HG02642 (cell line): ENCODE results near the gene OOSP4B.
"Not testable (repeated sequence)": the region's sequence is repeated elsewhere in the genome, so short reads cannot be mapped to it uniquely, and the experiment has no call there.

Experiments
- ATAC-seq: cut with Tn5 transposase; IDR thresholded peaks from one replicate; pipeline ENCODE4 v1.9.1; 2021; ENCODE audit warnings: mild to moderate bottlenecking; ENCODE audit not compliant: unreplicated experiment, poor library complexity

The OOSP4B gene

DNA sequence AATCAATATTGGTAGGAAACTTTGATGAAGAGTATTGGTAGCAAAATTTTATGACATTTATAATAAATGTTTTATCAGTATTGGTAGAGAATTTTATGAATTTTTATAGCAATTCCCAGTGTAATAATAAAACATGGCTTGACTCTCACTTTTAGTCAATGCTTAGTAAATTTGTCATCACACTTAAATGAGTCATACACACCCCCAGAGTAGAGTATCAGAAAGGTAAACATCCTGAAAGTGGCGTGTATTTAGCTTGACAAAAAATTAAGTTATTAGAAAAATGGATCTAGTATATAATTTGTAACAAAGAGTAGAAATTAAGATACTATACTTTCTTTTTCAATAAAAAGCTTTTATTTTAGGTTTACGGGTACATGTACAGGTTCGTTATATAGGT lies 42.1 kb downstream of the OOSP4B start:
- ATAC-seq: no peak

DNA sequence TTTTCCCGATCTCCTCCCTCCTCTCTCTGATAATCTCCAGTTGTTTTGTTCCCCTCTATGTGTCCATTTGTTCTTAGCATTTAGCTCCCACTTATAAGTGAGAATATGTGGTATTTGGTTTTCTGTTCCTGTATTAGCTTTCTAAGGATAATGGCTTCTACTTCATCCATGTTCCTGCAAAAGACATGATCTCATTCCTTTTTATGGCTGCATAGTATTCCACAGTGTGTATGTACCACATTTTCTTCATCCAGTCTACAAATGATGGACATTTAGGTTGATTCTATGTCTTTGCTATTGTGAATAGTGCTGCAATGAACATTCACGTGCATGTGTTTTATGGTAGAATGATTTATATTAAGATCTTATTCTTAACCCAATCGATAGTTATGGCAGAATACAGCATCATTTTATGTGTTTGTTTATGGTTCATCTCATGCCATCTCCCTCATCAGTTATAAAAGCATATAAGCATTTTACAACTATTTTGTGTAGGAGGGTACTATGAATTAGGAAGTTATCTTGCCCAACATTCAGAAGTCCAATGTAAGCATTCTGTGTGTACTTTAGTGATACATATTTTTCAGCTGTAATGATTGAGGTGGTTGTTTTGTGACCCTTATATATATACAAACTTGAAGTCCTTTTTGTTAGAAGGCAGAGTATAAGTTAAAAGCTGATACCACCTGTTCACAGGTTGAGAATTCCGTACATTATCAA lies 42.7 kb downstream of the OOSP4B start:
- ATAC-seq: no peak

DNA sequence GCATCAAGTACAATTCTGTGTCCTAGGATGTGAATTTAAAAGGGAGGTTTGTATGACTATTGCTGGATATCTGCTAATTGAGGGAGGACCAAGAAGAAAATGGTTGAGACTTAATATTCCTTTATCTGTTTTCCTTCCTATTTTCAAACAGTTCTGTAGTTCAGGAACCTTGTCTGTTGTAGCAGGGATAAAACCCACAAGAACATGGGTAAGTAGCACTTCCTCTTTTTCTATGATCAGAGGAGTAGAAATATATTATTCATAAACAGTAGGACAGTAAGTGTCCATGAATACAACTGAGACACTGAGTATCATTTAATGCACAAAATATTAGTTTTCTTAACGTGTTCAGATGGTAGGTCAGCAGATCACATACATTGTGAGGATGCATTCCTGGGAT lies 47.1 kb downstream of the OOSP4B start:
- ATAC-seq: no peak

DNA sequence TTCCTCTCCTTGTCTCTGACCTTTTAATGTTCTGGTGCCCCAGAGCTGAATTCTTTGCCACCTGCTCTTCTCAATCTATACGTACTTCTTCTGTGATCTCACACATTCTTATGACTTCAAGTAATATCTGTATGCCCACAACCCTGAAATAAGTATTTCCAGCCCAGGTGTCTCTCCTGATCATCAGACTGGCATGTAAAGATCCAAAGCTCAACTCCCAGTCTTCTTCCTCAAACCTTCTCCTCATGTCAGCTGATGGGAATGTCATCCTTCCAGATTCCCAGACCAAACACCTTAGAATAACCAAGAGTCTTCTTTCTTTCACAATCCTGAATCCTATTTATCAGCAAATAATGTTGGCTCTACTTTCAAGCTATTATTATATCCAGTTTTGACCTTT lies 48.8 kb downstream of the OOSP4B start:
- ATAC-seq: no peak

DNA sequence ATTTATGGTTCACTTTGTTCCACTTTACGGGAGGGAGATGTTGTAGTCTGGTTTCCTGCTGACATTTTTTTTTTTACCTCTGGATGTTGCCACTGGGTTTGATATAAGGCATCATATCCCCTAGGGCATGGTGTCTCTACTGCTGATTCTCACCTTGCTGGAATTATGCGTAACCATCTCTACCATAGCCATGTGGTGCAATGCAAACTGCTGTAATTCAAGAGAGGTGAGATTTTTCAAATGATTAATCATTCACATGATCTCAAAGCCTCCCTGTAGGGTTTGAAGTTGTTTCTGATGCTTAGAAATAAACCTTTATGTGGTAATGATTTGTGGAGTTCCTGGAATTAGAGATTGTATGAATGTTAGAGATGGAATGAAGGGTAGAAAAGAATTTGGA lies 52.5 kb downstream of the OOSP4B start:
- no peak for ATAC-seq

DNA sequence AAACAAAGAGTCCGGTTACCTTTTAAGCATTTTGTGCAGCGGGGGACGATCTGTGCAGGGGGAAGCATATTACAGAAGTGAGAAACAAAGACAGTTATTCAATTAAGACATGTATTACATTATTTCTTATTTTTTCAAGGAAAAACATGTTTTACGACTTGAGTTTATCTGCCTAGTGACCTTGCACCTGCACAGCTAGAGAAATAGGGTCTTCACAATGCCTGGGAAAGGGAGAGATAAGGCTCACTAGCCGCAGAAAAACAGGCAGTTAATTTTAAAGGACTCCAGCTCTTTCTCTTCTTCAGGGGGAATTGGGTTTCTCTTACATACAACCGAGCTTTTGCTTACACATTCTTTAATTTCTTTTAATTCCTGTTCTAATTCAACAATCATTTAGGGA lies 54.7 kb downstream of the OOSP4B start:
- ATAC-seq: not testable (repeated sequence)

DNA sequence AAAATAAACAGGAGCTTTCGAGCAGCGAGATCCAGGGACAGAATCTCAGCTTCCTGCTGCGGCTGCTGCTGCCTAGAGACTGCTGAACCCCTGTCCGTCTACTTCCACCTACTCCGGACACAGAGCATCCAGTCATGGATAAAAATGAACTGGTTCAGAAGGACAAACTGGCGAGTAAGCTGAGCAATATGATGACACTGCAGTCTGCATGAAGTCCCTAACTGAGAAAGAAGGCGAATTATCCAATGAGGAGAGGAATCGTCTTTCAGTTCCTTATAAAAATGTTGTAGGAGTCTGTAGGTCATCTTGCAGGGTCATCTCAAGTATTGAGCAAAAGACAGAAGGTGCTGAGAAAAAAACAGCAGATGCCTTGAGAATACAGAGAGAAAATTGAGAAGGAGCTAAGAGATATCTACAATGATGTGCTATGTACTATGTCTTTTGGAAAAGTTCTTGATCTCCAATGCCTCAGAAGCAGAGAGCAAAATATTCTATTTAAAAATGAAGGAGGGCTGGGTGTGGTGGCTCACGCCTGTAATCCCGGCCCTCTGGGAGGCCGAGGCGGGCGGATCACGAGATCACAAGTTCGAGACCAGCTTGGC lies 60.3 kb downstream of the OOSP4B start:
- no peak for ATAC-seq

DNA sequence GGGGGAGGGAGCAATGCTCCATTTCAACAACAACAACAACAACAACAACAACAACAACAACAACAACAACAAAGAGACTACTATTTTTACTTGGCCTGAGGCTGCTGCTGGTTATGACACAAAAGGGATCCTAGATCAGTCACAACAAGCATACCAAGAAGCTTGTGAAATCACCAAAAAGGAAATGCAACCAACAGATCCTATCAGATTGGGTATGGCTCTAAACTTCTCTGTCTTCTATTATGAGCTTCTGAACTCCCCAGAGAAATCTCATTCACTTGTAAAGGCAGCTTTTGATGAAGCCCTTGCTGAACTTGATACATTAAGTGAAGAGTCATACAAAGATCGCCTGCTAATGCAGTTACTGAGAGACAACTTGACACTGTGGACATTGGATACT lies 61.0 kb downstream of the OOSP4B start:
- ATAC-seq: no peak

DNA sequence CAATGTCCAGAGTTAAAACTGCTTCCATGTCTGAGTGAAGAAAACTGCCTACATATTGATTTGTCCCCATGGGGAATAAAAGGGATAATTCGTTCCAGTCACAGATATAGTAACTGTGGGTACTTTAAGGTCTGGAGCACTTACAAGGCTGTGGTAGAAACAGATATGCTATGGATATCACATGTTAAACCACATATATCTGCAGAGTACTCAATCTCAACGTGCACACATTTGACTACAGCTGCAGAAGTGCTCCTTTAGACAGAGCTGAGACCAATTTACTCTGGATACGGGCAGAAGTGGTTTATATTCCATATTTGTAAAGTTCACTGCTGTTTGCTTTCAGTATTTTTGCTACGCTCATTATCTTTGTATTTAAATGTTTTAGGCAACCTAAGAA lies 61.8 kb downstream of the OOSP4B start:
- ATAC-seq: no peak

DNA sequence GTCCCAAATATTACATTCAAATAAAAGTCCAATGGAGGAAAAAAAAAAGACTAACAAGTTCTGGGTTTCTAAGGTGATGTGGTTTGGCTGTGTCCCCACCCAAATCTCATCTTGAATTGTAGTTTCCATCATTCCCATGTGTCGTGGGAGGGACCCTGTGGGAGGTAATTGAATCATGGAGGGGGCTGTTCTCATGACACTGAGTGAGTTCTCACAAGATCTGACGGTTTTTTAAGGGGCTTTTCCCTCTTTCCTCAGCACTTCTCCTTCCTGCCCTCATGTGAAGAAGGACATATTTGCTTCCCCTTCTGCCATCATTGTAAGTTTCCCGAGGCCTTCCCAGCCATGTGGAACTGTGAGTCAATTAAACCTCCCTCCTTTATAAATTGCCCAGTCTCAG lies 63.6 kb downstream of the OOSP4B start:
- ATAC-seq: no peak
